Hematopoietic multipotent progenitor cell treated with erythropoietin and hydrocortisone succinate and interleukin-3 and kit ligand, for 6 days (in vitro differentiated cells): ENCODE results near the gene RPP30.
"Not testable (repeated sequence)": the region's sequence is repeated elsewhere in the genome, so short reads cannot be mapped to it uniquely, and the experiment has no call there.

Experiments
- DNase-seq: peaks from one replicate; pipeline ENCODE4 v3.0.0-alpha.2; 2015

Gene RPP30

DNA sequence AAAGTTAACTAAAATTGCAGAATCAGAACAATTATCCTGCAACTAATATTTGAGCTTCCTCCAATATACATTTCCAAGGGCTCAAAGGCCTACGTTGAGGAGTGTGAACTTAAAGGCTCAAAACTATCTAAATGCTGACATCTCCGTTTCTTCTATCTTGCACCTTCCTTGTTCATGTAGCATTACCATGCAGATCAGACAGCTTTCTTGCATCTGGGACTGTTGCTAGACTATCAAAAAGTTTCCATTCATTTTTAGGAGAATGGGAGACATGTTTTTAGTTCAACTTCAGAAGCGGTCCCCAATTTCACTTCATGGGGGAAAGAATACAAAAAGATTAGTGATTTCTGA, 46.2 kb downstream of the RPP30 start:
- no peak for DNase-seq

DNA sequence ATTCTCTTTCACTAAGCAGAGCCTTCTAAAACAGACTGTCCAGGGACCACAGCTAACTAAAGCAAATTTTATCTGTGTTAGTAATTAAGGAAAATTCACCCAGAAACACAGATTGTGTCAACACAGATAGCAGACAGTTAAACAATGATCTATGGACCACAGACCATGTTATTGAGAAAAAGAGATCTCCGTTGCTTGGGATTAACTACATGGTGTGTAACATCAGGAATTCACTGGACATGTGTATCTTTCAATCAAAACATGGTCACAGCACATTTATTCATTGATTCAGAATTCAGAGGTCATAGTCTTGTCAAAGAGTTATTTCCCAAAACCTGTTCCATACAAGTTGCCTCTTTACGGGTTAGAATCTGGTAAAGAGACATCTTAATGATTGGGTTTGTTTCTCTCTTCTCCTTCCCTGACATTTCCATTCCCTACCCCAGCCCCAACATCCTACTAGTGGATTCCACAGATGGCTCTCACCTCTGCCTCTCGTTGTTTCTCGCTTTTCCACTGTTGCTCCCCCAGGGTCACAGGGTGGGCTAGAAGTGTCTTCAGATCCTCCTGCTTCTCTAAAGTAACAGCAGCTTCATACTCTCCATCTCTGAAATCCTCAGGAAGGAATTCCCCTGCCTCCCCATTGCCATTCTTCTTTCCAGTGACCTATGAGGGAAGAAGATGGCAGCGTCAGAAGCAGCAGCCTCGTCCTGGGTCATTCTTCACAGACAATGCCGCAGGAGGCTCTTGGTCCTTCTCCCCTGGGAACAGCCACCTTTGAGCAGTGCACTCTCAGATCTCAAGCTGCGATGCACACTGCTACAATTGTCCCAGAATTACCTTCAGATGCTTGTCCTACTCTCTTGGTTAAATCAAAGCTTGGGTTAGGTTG, 48.2 kb downstream of the RPP30 start:
- no peak for DNase-seq

- DNase-seq = peak; percentile 12
Observed at GRCh38 chr10:90920986-90921666, 49.4 kb downstream of the RPP30 start, which contains the start of gene ANKRD1. Gene ANKRD1 (minus strand): TSS chr10:90921087. CDS start chr10:90921027, 60 bp downstream.

GRCh38 chr10:90921906-90922305, 50.1 kb downstream of the RPP30 start:
- DNase-seq = no peak

DNA sequence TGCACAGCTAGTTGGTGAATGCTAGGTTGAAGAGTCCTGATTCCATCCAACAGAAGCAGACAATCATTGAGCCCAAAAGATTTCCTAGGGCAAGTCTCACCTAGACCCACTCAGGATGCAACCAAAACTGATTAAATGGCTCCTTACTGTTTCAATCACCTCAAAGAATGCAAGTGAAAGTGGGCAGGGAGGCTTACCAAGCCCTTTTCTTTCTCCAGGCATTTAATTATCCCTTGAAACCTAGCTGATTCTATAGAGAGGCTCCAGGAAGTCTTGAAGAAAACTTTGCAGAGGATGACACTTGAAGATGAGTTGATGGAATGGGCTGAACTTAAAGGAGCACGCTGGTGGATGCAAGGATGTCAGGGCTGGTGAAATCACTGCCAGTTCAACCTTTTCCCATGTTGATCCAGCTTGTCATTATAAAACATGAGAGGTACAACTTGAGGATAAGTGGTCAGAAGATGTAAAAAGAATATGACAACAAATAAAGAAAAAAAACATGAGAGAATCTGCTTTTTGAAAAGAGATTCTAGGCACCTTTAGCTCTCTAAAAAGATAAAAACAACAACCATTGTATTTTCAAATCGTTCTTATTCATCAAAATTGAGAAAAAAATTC, 51.4 kb downstream of the RPP30 start:
- DNase-seq = no peak

DNA sequence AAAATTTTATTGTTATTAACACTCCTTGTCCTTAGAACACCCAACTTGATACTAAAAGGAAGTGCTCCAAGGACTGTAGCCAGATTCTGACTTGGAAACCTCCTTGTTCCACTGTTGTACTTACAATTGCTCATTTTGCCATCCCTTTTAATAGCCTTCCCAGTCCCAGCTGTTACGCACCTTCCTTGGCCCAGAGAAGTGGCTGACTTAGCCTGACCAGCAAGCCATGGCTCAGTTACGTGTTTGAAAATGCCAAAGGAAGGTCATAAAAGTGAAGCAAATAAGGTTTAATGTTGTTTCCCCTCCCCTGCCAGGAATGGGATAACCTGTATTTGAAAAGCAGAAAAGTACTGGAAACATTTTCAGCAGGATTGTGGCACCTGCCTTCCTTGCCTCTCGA, 52.8 kb downstream of the RPP30 start:
- no peak for DNase-seq

DNA sequence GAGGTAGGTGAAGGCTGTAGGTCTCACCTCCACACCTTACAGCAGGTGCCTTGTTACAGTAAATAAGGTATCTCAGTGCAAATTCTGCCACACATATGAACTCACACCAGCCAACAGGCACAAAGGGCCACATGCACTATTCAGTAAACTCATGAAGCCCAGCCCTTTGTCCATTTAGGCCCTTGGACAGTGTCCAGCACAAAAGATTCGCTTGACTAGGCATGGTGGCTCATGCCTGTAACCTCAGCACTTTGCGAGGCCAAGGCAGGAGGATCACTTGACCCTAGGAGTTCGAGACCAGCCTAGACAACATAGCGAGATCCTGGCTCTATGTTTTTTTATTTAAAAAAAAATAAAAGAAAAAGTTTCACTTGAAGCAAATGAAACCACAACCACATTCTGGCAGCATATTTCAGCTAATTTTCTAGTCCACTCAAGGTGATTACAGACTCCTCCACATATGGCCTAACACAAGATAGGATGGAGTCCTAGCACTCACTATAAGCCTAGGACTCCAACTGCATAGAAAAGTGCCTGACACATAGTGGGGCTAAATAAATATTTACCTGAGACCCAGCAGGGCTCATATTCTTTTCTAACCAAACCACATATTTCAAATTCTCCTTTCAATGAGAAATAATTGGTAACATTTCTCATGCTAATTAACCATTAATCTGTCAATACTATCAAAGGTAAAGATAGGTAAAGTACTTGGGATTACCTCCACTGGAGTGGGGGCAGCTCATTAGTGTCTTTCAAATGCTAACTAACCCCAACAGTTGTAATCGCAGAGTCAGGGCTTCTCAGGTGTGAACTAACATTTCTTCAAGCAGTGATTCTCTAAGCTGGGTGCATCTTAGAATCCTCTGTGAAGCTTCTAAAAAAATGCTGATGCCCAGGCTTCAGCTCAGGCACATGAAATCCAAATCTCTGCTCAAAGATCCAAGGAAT, 53.6 kb downstream of the RPP30 start:
- no peak for DNase-seq

GRCh38 chr10:90927293-90927692, 55.5 kb downstream of the RPP30 start:
- DNase-seq = no peak

GRCh38 chr10:90929179-90929578, 57.4 kb downstream of the RPP30 start:
- no peak for DNase-seq

- DNase-seq = no peak
Observed at GRCh38 chr10:90930070-90930837, 58.5 kb downstream of the RPP30 start.

GRCh38 chr10:90930971-90931871, 59.4 kb downstream of the RPP30 start:
- DNase-seq = no peak

- no peak for DNase-seq
Observed at GRCh38 chr10:90935581-90936275, 64.0 kb downstream of the RPP30 start.

- DNase-seq = no peak
Observed at GRCh38 chr10:90936276-90936659, 64.5 kb downstream of the RPP30 start.

DNA sequence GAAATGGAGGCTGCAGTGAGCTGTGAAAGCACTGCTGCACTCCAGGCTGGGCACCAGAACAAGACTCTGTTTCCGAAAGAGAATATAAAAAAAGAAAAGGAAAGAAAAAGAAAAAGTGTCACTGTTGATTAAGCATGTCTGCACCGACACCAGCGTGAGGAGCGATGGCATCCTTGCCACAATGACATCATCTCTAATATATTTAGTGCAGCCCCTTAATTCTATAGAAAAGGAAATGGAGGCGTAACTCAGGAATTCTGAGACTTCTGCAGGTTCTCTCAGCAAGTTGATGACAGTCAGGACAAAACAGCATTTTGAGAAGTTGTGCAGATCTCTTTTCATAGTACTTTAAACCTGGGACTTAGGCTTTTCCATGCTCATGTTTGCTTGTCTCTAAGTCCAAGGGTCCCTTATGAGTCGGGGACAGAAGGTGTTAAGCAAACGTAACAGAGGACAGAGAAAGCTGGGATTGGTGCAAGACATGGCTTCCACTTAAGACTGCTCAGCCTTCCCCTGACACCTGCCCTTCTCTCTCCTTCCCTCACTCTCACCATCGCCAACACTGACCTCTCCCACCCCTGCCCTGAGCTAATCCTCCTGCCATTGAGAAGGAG, 66.0 kb downstream of the RPP30 start:
- no peak for DNase-seq

DNA sequence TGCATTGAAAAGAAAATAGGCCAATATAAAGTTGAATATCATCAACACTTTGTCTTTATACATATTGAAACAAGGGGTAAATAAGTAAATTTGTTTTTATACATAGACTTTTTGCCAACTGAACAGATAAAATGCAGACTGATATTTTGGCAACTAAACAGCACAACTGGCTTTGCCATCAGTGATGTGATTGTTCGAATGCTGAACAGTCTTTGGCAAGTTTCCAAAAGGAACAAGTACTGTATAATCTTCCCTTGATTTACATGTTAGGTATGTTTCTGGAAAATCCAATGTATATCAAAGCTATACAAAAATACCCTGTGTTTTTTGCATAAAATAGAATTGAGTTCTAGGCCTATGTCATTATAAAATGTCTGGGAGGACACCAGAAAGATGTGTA, 67.3 kb downstream of the RPP30 start:
- DNase-seq = no peak

DNA sequence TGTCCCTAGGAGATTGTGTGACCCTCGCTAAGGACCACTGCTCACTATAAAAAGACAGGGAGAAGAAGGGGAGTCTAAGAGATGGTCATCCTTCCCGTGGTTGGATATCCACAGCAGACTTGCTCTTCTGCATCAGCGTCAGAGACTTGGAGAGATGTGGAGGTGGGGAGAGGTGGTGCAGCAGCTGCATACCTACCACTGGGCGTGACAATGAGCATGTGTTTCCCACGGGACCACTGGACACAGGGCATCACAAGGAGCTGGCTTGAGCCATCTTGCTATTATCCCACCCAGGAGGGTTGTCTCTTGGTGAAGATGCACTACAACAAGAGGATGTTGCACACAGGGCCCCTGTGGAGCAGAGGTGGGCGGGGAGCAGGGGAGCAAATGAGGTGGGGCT, 67.9 kb downstream of the RPP30 start:
- no peak for DNase-seq

- not testable (repeated sequence) for DNase-seq
Observed at GRCh38 chr10:90942980-90943379, 71.2 kb downstream of the RPP30 start.

DNA sequence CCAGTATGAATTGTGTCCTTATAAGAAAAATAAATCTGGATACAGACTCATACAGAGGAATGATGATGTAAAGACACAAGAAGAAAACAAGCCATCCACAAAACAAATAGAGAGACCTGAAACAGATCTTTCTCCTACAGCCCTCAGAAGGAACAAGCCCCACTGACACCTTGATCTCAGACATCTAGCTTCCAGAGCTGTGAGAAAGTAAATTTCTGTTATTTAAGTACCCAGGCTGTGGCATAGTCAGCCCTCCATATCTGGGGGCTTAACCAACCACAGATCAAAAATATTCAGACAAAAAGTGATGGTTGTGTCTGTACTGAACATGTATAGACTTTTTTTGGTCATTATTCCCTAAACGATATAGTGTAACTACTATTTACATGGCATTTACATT, 73.0 kb downstream of the RPP30 start:
- DNase-seq = no peak

DNA sequence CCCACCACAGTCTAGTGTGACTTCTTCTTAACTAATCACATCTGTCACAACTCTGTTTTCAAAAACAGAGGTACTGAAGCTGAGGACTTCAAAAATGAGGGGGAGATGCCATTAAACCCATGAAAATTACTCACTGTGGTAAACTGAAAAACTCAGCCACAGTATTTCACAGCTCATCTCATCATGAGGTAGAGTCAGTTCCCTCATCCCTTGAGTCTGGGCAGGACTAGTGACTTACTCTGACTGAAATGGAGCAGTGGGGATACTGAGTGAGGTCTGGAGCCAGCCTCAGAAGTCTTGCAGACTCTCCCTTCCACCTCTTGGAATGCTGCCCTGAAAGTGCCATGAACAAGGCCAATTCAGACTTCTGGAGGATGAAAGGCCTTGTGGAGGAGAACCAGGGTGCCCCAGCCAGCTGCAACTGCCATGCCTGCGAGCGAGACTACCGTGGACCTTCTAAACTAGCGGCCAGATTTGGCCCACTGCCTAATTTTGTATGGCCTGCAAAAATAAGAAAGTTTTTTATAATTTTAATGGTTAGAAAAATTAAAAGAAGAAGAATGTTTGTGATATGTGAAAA, 73.8 kb downstream of the RPP30 start:
- DNase-seq = no peak
